ENCODE data around the gene CACNG3. TPM values are rescaled to one million over a fixed set of nuclear protein-coding genes. Genes with fewer than 3 reads are reported as not detected.

The CACNG3 gene
- total RNA-seq, result not detected
- not detected for total RNA-seq (2013)

DNA sequence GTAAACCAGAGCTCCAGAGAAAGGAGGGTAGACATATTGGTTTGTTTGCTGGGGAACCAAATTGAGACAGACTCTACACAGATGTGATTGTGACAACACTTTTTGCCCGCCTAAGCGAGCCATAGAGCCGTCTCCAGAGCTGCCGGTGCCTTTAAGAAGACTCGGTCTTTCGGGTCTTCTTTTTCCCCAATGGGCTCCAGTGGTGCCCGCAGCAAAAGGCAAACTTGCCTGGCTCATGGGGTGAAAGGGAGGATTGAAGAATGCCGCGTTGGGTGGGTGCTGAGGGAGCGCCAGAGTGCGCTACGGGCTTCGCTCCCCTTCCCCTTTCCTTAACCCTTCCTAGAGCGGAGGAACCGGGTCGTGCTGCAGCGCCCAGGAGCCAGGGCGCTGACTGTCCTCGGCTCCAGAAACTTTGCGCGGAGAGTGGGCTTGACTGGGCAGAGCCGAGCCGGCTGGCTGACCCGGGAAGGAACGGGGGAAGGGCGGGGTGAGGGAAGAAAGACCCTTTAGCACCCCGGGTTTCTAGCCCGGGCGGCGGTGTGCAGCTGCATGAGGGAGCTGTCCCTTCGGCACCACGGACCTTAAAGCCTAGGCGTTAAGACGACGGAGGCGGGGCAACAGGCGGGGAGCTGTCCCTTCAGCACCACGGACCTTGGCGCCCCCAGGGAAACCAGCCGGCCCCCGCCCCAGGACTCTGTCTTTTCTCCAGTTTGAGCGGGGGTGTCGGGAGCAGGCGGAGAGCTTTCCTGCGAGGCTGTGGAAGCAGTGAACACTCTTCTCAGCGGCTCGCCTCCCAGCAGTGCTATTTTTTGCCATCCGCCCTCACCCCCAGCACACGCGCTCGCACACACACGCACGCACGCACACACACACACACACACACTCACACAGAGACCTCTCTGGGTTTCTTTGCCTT is at the start of gene CACNG3:
CACNG3 (plus strand) TSS at position 880 of the 916 bp plus-strand sequence. CDS start 420 bp downstream, outside the sequence.
- Histone ChIP-seq H3K36me3 (ENCODE audit: control insufficient read depth, insufficient read depth, low read length) (no peaks in the 10 kb centered on the region), H3K27ac (ENCODE audit: low read length) (no peak within 1 kb of the TSS), H3K4me1 (ENCODE audit: control insufficient read depth, insufficient read depth, low read length) (no peaks in the 10 kb centered on the region), H3K4me3 (ENCODE audit: low read length) (no peak within 1 kb of the TSS), H3K27me3 (ENCODE audit: control insufficient read depth, insufficient read depth, low read length) (peaks cover 28% of the 10 kb centered on the region), H3K9me3 (ENCODE audit: control insufficient read depth, insufficient read depth, low read length) (no peaks in the 10 kb centered on the region)
- Mint-ChIP-seq H3K27me3 (ENCODE audit: low read depth in 2 of 2) (peaks cover 52 to 84% of the 10 kb centered on the region in 2 donors), H3K27ac (no peak within 1 kb of the TSS), H3K9me3 (no peaks in the 10 kb centered on the region), H3K36me3 (no peaks in the 10 kb centered on the region), H3K4me1 (peaks cover 0 to 4% of the 10 kb centered on the region in 2 donors), H3K4me3 (no peak within 1 kb of the TSS)
- DNase-seq (peak; percentile 40 to 68), ATAC-seq (peak; percentile 82 to 98 (median 92))
- intact Hi-C loops (cut with micrococcal nuclease), result no loop called here
- TF ChIP-seq CTCF (IDR thresholded peaks at IDR 0.05), result no peak
- WGBS (ENCODE audit: insufficient coverage), result 8% methylated on average over 47 of the region's 54 CpGs

DNA sequence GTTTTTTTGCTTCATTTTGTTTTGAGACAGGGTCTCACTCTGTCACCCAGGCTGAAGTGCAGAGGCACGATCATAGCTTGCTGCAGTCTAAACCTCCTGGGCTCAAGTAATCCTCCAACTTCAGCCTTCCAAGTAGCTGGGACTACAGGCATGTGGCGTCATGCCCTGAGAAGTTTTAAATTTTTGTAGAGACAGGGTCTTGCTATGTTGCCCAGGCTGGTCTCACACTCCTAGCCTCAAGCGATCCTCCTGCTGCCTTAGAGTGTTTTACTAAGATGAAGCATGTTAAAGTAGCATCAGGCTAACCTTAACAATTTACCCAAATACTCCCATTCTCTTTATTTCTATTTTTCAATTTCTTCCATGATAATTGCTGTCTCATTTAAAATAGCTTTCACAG is 49.2 kb upstream of the CACNG3 start:
- Mint-ChIP-seq H3K27me3 (ENCODE audit: low read depth in 2 of 2) (no peaks in the 10 kb centered on the region), H3K4me3 (no peak overlapping the region), H3K9me3 (no peaks in the 10 kb centered on the region), H3K4me1 (peaks cover 9 to 11% of the 10 kb centered on the region in 2 donors), H3K27ac (no peak overlapping the region), H3K36me3 (peaks cover 10% of the 10 kb centered on the region)
- no peak overlapping the region for H3K4me3 ChIP-seq (ENCODE audit: low read length)
- WGBS (ENCODE audit: insufficient coverage), result 93% methylated on average over 2 of the region's 3 CpGs
- no peak for TF ChIP-seq CTCF (IDR thresholded peaks at IDR 0.05)
- H3K36me3 ChIP-seq (ENCODE audit: control insufficient read depth, insufficient read depth, low read length), result peaks cover 62% of the 10 kb centered on the region
- DNase-seq (no peak), ATAC-seq (no peak)
- no peaks in the 10 kb centered on the region for H3K27me3 ChIP-seq (ENCODE audit: control insufficient read depth, insufficient read depth, low read length)
- H3K9me3 ChIP-seq (ENCODE audit: control insufficient read depth, insufficient read depth, low read length), result no peaks in the 10 kb centered on the region
- intact Hi-C loops (cut with micrococcal nuclease), result no loop called here
- H3K4me1 ChIP-seq (ENCODE audit: control insufficient read depth, insufficient read depth, low read length), result no peaks in the 10 kb centered on the region
- no peak overlapping the region for H3K27ac ChIP-seq (ENCODE audit: low read length)

DNA sequence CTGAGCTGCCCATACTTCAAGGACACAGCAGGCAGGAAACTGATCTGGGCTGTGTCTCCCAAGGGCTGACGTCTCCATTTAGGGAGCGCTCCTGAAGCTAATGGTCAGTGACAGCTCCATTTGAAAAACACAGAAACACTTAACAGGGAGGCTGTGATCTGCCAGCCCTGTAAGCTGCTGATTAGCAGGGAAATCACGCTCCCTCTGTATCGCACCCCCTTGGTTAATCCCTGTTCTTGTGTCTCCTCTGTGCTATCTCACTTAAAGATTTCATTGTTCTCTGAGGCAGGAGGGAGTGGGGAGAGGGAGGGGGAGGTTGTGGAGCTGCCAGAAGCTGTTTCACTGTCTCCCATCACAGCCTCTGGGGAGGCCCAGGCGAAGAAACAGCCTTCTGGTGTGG is 47.4 kb upstream of the CACNG3 start:
- H3K27ac Mint-ChIP-seq, result no peak overlapping the region
- no peaks in the 10 kb centered on the region for H3K9me3 Mint-ChIP-seq
- no peaks in the 10 kb centered on the region for H3K9me3 ChIP-seq (ENCODE audit: control insufficient read depth, insufficient read depth, low read length)
- H3K4me3 ChIP-seq (ENCODE audit: low read length), result no peak overlapping the region
- no peak for ATAC-seq
- H3K27me3 ChIP-seq (ENCODE audit: control insufficient read depth, insufficient read depth, low read length), result no peaks in the 10 kb centered on the region
- WGBS (ENCODE audit: insufficient coverage), result 91% methylated on average over 5 of the region's 5 CpGs
- no peak for TF ChIP-seq CTCF (IDR thresholded peaks at IDR 0.05)
- no peak overlapping the region for H3K27ac ChIP-seq (ENCODE audit: low read length)
- intact Hi-C loops (cut with micrococcal nuclease), result no loop called here
- no peaks in the 10 kb centered on the region for H3K36me3 Mint-ChIP-seq
- H3K27me3 Mint-ChIP-seq (ENCODE audit: low read depth in 2 of 2), result no peaks in the 10 kb centered on the region
- no peak overlapping the region for H3K4me3 Mint-ChIP-seq
- H3K36me3 ChIP-seq (ENCODE audit: control insufficient read depth, insufficient read depth, low read length), result peaks cover 60% of the 10 kb centered on the region
- peaks cover 0 to 5% of the 10 kb centered on the region in 2 donors for H3K4me1 Mint-ChIP-seq
- DNase-seq, result no peak
- H3K4me1 ChIP-seq (ENCODE audit: control insufficient read depth, insufficient read depth, low read length), result no peaks in the 10 kb centered on the region
